GM12873 (cell line): ENCODE results near the gene PLCG1.

Source experiments
- CTCF ChIP-seq: IDR thresholded peaks from 2 replicates; pipeline ENCODE4 v1.5.1; 2012; ENCODE audit warnings: low read depth, mild to moderate bottlenecking, moderate library complexity, low read length, control low read depth; ENCODE audit not compliant: insufficient read depth; ENCODE audit errors: missing control alignments

PLCG1 gene

DNA sequence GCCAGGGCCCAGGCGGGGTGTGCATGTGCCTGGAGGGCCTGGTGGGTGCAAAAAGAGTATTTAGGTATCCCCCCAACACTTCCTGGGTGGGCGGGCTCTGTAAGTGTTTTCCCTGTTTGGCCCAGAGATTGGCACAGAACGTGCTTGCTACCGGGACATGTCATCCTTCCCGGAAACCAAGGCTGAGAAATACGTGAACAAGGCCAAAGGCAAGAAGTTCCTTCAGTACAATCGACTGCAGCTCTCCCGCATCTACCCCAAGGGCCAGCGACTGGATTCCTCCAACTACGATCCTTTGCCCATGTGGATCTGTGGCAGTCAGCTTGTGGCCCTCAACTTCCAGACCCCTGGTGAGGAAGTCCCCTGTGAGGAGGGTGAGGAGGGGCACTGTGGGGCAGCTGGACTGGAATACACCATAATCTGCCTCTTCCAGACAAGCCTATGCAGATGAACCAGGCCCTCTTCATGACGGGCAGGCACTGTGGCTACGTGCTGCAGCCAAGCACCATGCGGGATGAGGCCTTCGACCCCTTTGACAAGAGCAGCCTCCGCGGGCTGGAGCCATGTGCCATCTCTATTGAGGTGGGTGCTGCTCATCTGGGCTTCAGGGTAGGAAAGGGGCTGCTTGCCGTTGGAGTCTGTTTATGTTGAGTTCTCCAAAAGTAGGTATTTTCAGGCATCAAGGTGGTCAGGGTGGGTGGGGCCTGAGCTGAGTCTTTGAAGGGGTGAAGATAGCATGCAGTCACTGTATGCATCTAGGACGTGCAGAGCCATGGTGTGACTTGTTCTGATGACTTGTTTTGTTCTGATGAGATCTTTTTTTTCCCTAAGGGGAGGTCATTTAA is 35.2 kb downstream of the PLCG1 start:
- no peak for TF ChIP-seq CTCF

DNA sequence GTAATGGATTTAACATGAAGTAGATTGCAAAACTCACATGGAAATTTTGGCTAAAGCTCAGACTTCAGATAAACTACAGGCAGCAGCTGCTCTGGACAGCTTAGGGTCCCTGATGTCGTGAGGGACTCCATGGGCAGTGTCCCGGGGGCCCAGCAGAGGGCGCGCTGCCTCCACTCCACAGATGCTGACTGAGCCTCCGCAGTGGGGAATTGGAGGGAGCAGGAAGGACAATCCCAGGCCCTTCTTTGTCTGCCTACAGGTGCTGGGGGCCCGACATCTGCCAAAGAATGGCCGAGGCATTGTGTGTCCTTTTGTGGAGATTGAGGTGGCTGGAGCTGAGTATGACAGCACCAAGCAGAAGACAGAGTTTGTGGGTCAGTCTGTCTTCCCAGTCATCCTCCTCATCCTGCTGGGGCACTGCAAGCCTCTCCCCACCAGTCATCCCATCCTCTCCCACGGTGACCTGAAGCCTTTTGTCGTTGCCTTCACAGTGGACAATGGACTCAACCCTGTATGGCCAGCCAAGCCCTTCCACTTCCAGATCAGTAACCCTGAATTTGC is 35.9 kb downstream of the PLCG1 start:
- peak; percentile 93 for TF ChIP-seq CTCF

GRCh38 chr20:41173791-41174341 is 36.5 kb downstream of the PLCG1 start:
- TF ChIP-seq CTCF: no peak

GRCh38 chr20:41174373-41174772 is 37.0 kb downstream of the PLCG1 start:
- TF ChIP-seq CTCF: no peak

GRCh38 chr20:41174782-41175181 is 37.4 kb downstream of the PLCG1 start:
- TF ChIP-seq CTCF: no peak

DNA sequence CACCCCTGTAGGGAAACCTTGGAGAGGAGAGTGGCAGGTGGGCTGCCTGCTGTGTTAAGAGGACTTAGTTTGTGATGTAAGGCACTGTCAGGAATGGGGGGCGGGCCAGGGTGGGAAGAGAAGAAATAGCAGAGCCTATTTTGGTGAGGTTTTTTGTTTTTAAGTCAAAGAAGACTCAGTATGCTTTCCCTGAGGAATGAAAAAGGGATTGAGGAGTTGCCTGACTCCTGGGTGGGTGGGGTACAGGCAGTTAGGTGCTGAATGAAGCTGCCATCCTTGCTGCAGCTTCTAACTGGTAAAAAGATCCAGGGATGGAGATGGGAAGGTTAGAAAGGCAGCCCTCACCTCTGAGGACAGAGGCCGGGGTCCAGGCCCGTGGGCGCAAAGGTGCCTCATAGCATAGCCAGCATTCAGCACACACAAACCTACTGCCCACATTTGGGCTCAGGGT is 37.9 kb downstream of the PLCG1 start:
- no peak for TF ChIP-seq CTCF

DNA sequence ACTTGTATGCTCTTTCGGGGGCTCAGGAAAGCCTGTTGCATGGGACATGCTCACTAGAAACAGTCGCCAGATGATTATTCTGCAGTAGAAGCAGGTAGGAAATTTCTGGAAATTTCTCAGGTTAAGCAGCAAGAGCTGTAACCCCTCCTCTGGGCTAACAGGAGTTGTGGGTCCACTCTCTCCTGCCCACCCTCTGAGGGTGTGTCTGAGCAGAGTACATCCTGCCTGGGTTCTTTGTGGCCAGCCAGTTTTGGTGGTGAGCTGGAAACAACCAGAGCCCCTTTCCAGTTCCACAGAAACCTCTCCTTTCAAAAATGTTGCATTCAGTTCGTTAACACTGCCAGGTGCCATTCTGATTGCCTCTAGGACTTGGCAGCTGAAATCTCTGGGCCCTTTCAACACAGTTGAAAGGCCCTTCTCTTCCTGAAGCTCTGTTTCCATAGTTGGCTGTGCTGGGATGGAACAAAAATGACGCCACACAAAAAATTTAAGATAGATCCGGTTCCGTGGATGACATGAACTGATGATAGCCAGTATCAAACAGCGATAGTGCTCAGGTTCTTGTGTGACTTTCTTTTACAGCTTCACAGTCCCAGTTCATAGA is 38.5 kb downstream of the PLCG1 start:
- TF ChIP-seq CTCF: no peak
